Endothelial cell of umbilical vein (primary cell): ENCODE data around the gene CCDC74B. TPM values are rescaled to one million over a fixed set of nuclear protein-coding genes. Genes with fewer than 3 reads are reported as not detected.
"Not testable (repeated sequence)": the region's sequence is repeated elsewhere in the genome, so short reads cannot be mapped to it uniquely, and the experiment has no call there.

Source experiments
- BruUV-seq: library from RNA; stranded (reverse); fragments of 400-500 nt; replicated peaks from 2 replicates; lab custom pipeline; 2021; lab: Mats Ljungman, UMichigan
- CTCF ChIA-PET: fragments of 300-600, 350-600 bp; sonication (Branson Sonifier 250); formaldehyde crosslinking; loops from one replicate; lab custom pipeline; 2021; ENCODE audit warnings: antibody characterized with exemption, inconsistent platforms; lab: Charles Lee
- POLR2A ChIA-PET: fragments of 300-600, 350-600 bp; sonication (Branson Sonifier 250); formaldehyde crosslinking; loops from one replicate; lab custom pipeline; 2021; ENCODE audit warnings: antibody characterized with exemption, inconsistent platforms; lab: Charles Lee
- DNase-seq: peaks from one replicate; pipeline ENCODE4 v3.0.0-alpha.2; 2011; ENCODE audit warnings: low read depth, low spot score
- FAIRE-seq: peaks from 2 replicates; lab custom pipeline; 2011; peaks lifted over from hg19 to GRCh38; lab: Jason Lieb, UNC
- H2AFZ ChIP-seq: 2 replicates; pipeline ENCODE4 v1.6.0; 2012; ENCODE audit warnings: low read depth, low read length, control low read depth, inconsistent platforms
- H3K27ac ChIP-seq: 2 replicates; pipeline ENCODE4 v1.5.1; 2011; ENCODE audit warnings: low read depth, mild to moderate bottlenecking, control low read depth, low read length, moderate library complexity; ENCODE audit not compliant: insufficient read depth
- H3K27me3 ChIP-seq, 2 experiments: 2 replicates each; pipeline versions ENCODE4 v1.6.0 to v1.6.1; 2011; ENCODE audit warnings: low read length in 2 of 2, mixed read lengths in 1 of 2; ENCODE audit not compliant: control insufficient read depth in 2 of 2, insufficient read depth in 2 of 2
- H3K36me3 ChIP-seq, 2 experiments: 2 replicates in 1 of 2; 3 replicates in 1 of 2; pipeline ENCODE4 v1.5.1; 2011; ENCODE audit warnings: low read length in 2 of 2, mild to moderate bottlenecking in 1 of 2, moderate library complexity in 1 of 2; ENCODE audit not compliant: control insufficient read depth in 2 of 2, insufficient read depth in 2 of 2; ENCODE audit errors: extremely low read depth in 1 of 2
- H3K4me1 ChIP-seq: 3 replicates; pipeline ENCODE4 v1.5.1; 2011; ENCODE audit warnings: mild to moderate bottlenecking, low read length; ENCODE audit not compliant: control insufficient read depth, insufficient read depth; ENCODE audit errors: extremely low read depth
- H3K4me2 ChIP-seq: 2 replicates; pipeline ENCODE4 v1.6.1; 2011; ENCODE audit warnings: low read length, control low read depth, mixed read lengths; ENCODE audit not compliant: insufficient read depth
- H3K4me3 ChIP-seq, 3 experiments: fragments of 200-600 bp in 1 of 3; sonication (generic), shearing (Covaris generic) in 1 of 3; replicated peaks in 1 of 3; 2 replicates each; pipeline ENCODE4 v1.5.1; 2011 to 2016; ENCODE audit warnings: control low read depth in 3 of 3, low read length in 3 of 3, mild to moderate bottlenecking in 2 of 3, inconsistent platforms in 1 of 3, low read depth in 1 of 3, moderate library complexity in 1 of 3; ENCODE audit not compliant: insufficient read depth in 1 of 3
- H3K79me2 ChIP-seq: 2 replicates; pipeline ENCODE4 v1.6.0; 2012; ENCODE audit warnings: low read length, inconsistent platforms; ENCODE audit not compliant: control insufficient read depth, insufficient read depth
- H3K9ac ChIP-seq: replicated peaks from 2 replicates; pipeline ENCODE3; 2011; ENCODE audit warnings: low read length, control low read depth; ENCODE audit not compliant: insufficient read depth; ENCODE audit errors: extremely low read depth
- H3K9me1 ChIP-seq: replicated peaks from 3 replicates; pipeline ENCODE4 v1.6.0; 2011; ENCODE audit warnings: mild to moderate bottlenecking, low read length; ENCODE audit not compliant: control insufficient read depth, insufficient read depth; ENCODE audit errors: extremely low read depth
- H3K9me3 ChIP-seq: replicated peaks from 2 replicates; pipeline ENCODE4 v1.5.1; 2012; ENCODE audit warnings: low read length, inconsistent platforms; ENCODE audit not compliant: control insufficient read depth, insufficient read depth
- H4K20me1 ChIP-seq: replicated peaks from 2 replicates; pipeline ENCODE3; 2011; ENCODE audit warnings: mild to moderate bottlenecking, low read length; ENCODE audit not compliant: control insufficient read depth, insufficient read depth; ENCODE audit errors: extremely low read depth
- CTCF ChIP-seq, 2 donors: IDR thresholded peaks; 1 replicate in 1 of 2; 2 replicates in 1 of 2; pipeline ENCODE4 v1.5.1; 2011; ENCODE audit warnings: low read length in 2 of 2, mild to moderate bottlenecking in 2 of 2, moderate library complexity in 2 of 2, control low read depth in 1 of 2, inconsistent platforms in 1 of 2, low read depth in 1 of 2; ENCODE audit not compliant: insufficient read depth in 1 of 2; ENCODE audit errors: extremely low read depth in 1 of 2
- EZH2 ChIP-seq: IDR thresholded peaks from 2 replicates; pipeline ENCODE4 v1.6.1; 2012; ENCODE audit warnings: borderline replicate concordance, low read depth, mild to moderate bottlenecking, moderate library complexity, low read length, inconsistent platforms; ENCODE audit not compliant: severe bottlenecking
- FOS ChIP-seq: IDR thresholded peaks from 2 replicates; pipeline ENCODE4 v1.6.1; 2011; ENCODE audit warnings: mild to moderate bottlenecking, low read length, moderate library complexity, borderline replicate concordance; ENCODE audit not compliant: insufficient read depth
- GATA2 ChIP-seq: IDR thresholded peaks from 2 replicates; pipeline ENCODE4 v1.7.0; 2011; ENCODE audit warnings: low read depth, mild to moderate bottlenecking, moderate library complexity, mixed read lengths, low read length; ENCODE audit not compliant: insufficient read length, insufficient read depth
- JUN ChIP-seq: IDR thresholded peaks from 2 replicates; pipeline ENCODE4 v1.6.1; 2011; ENCODE audit warnings: borderline replicate concordance, low read depth; ENCODE audit not compliant: insufficient read length, insufficient read depth
- MAX ChIP-seq: IDR thresholded peaks from 2 replicates; pipeline ENCODE4 v1.6.1; 2011; ENCODE audit not compliant: insufficient read depth, insufficient read length
- POLR2A ChIP-seq: IDR thresholded peaks from 2 replicates; pipeline ENCODE4 v1.6.1; 2012; ENCODE audit warnings: low read depth, mild to moderate bottlenecking, control low read depth, low read length
- POLR2AphosphoS5 ChIP-seq: IDR thresholded peaks from 2 replicates; pipeline ENCODE4 v1.6.1; 2012; ENCODE audit warnings: low read depth, mild to moderate bottlenecking, control low read depth, low read length, moderate library complexity; ENCODE audit not compliant: insufficient read depth
- dilution Hi-C: fragments of 300-500 bp; cut with MboI; formaldehyde crosslinking; loops from one replicate; pipeline ENCODE4 v1.15.0; 2019; ENCODE audit warnings: low sequenced_read_pairs; ENCODE audit not compliant: extremely low pct_ligation_motif_present
- intact Hi-C: fragments of 100-400 bp; cut with micrococcal nuclease; formaldehyde crosslinking; loops from one replicate; pipeline ENCODE4 v1.10.0; 2022
- polyA plus RNA-seq, 4 experiments: library from polyadenylated mRNA; depleted of rRNA in 3 of 4; stranded (reverse) in 3 of 4; unstranded in 1 of 4; fragments of >200 nt; gene quantifications; 2 replicates each; pipeline versions ENCODE4 v1.2.1 to v1.2.3, GENCODE V29; 2011 to 2012; ENCODE audit warnings: missing spikeins in 1 of 4
- total RNA-seq: library from RNA; stranded (reverse); gene quantifications from 2 replicates; pipeline ENCODE4 v1.2.3, GENCODE V29; 2021

Gene CCDC74B
- total and polyA plus RNA-seq, 2 donors (not counting 3 experiments of a cell fraction or from before 2014, with no cell fraction given), result 4.6 to 4.8 TPM

GRCh38 chr2:130174866-130175265 is 30.0 kb upstream of the CCDC74B start:
- H4K20me1 ChIP-seq, H3K4me2 ChIP-seq, H3K27me3 ChIP-seq, H3K4me1 ChIP-seq, dilution Hi-C loops, BruUV-seq, intact Hi-C loops, H3K9ac ChIP-seq, POLR2A ChIA-PET, DNase-seq, H3K9me1 ChIP-seq, H3K27ac ChIP-seq, H3K4me3 ChIP-seq, CTCF ChIA-PET, H3K9me3 ChIP-seq, H2AFZ ChIP-seq: not testable (repeated sequence)
- Histone ChIP-seq H3K36me3 (peaks cover 8 to 25% of the 10 kb centered on the region in 2 experiments), H3K79me2 (peaks cover 43% of the 10 kb centered on the region)
- peak; percentile 50 for FAIRE-seq

- intact Hi-C loops (no loop called here), dilution Hi-C loops (no loop called here)
- Histone ChIP-seq H3K9ac (no peak overlapping the region), H3K27me3 (no peaks in the 10 kb centered on the region), H3K4me3 (no peak overlapping the region), H3K4me1 (peaks cover 3% of the 10 kb centered on the region), H3K27ac (no peak overlapping the region), H3K9me3 (no peaks in the 10 kb centered on the region), H2AFZ (no peak overlapping the region), H3K4me2 (no peak overlapping the region), H3K9me1 (no peaks in the 10 kb centered on the region), H4K20me1 (no peaks in the 10 kb centered on the region), H3K79me2 (peaks cover 7% of the 10 kb centered on the region), H3K36me3 (peaks cover 11 to 30% of the 10 kb centered on the region in 2 experiments)
- peak; percentile 47 for FAIRE-seq
- no peak for TF ChIP-seq POLR2A
- no peak for TF ChIP-seq CTCF (IDR thresholded peaks at IDR 0.05; ENCODE audit: extremely low read depth in 1 of 2, insufficient read depth in 1 of 2, low read depth in 1 of 2, low read length in 2 of 2)
- no peak for TF ChIP-seq GATA2
- no peak for TF ChIP-seq EZH2
- no peak for TF ChIP-seq FOS
- TF ChIP-seq JUN, result no peak
- TF ChIP-seq POLR2AphosphoS5, result no peak
- no peak for TF ChIP-seq MAX
- DNase-seq, result no peak
- CTCF ChIA-PET, result no interaction called here
- POLR2A ChIA-PET, result no interaction called here
- BruUV-seq, result no TSS peak
These were observed 25.0 kb upstream of the CCDC74B start for GRCh38 chr2:130169896-130170295.
